GM18520 (cell line): ENCODE results near the gene ADAMTS3.

Experiments
- ATAC-seq: cut with Tn5 transposase; IDR thresholded peaks from one replicate; pipeline ENCODE4 v1.9.1; 2021; ENCODE audit not compliant: unreplicated experiment

The ADAMTS3 gene

DNA sequence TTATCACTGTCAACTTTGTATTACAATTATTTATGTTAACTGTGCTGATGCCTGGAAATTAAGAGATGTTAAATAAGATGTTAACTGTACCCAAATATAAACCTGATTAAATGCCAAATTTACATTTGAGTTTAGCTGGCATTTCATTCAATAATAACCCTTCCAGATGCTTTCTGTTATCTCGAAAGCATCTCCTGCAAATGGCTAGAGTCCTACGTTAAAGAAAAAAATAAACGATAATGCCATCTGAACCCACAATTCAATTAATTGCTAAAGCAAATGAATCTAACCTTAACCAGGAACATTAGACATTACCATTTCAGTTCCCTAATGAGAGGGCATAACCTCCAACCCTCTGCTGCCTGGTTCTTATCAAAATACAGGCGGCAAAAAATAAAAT, 145.0 kb downstream of the ADAMTS3 start:
- ATAC-seq = no peak

DNA sequence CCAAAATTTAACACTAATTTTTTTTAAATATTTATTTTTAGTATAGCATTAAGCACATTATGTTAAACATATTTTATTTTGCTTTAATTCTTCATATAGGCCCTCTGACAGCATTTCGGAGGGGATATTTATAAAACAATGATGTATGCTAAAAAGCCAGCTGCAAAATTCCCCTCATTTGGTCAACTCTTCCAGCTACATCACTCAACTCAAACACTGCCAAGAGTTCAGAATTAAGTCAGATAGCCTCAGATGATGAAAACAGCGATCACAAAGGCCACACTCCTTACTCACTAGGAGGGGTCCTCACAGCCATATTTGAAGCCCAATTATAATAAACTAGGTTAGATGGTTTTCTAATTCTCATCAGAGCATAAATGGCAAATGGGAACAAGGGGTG, 146.6 kb downstream of the ADAMTS3 start:
- no peak for ATAC-seq

DNA sequence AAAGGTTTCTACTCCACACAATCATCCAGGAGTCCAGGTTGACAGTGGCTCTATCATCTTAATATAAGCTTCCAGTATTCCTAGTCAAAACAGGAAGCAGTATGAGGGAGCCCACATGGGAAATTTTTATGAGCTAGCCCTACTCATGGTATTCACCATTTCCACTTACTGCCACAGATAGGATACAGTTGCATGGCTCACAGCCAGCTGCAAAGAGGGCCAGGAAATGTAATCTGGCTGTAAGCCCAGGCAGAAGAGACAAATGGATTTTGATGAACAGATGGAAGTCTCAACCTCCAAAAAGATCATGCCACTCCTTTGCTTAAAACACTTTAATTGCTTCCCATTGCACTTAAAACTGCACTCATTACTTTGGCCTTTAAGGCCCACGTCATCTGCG, 150.6 kb downstream of the ADAMTS3 start:
- ATAC-seq = no peak

DNA sequence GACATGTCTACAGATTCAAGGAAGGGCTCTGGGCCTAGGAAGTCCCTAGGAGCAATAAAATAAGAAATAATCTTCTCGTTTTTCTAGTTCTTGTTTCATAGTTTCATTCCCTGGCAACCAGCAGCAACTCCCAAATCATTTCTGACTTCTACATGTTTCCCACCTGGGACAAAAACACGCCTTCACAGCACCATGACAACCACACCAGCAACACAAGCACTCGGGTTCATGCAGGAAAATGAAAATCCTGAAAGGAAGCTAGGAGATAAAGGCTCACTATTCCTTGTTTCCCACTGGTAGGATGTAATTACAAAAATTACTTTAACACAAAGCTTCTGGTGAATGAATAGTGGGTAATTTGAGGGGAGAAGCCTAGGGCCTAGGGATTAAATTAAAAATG, 158.9 kb downstream of the ADAMTS3 start:
- ATAC-seq = no peak

GRCh38 chr4:72408568-72408967, 160.5 kb downstream of the ADAMTS3 start:
- no peak for ATAC-seq

DNA sequence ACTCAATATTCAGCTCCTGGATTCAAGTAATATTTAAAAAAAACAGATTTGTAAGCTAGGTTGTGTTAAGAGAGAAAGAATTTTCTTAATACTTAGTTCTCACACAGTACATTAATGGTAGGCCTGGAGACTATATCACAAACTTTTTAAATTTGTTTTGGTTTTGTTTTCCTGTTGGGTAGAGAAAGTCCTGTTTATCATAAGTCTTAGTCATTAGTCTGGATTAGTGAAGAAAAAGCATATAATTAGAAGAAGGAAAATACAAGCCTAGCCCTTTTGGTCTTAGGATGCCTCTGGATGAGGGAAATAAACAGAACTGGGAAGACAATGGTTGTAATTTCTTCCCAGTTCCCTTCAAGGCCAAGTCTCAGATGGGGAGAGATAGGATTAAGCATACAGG, 163.6 kb downstream of the ADAMTS3 start:
- no peak for ATAC-seq

GRCh38 chr4:72397314-72397713, 171.7 kb downstream of the ADAMTS3 start:
- no peak for ATAC-seq

- ATAC-seq = no peak
Measured at GRCh38 chr4:72394012-72394663, 174.9 kb downstream of the ADAMTS3 start.

- ATAC-seq = no peak
Measured at GRCh38 chr4:72391281-72391680, 177.7 kb downstream of the ADAMTS3 start.

- no peak for ATAC-seq
Measured at GRCh38 chr4:72390409-72390808, 178.6 kb downstream of the ADAMTS3 start.

DNA sequence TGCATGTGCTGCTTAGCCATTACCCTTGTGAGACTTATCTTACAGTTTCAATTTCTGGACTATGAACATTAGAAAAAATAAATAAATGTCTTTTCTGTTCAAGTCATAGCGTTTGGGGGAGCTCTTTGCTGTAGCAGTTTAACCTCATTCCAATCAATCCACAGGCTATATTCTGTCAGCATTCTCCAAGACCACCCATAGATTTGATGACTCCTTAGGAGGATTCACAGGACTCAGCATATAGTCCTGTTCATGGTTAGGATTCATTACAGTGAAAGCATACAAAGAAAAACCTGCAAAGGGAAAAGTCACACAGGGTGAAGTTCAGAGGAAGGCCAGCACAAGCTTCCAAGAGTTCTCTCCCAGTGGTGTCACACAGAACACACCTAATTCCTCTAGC, 180.5 kb downstream of the ADAMTS3 start:
- no peak for ATAC-seq

DNA sequence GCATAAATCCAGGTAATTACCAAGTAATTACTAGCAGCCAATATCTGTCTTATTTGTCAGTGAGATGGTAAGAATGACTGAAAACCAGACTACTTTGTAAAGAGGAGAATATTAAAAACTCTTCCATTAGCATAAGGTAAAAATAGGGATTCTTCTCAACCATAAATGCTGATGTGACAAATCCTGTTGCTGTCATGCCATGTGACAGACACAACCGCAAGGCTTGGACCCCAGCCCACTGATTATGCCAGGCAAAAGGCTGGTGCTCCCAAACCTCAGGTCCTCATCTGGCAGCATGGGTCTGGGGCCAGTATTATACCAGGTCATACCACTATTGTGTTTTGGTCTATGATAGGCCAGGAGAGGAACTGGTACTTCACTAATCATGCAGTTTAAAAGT, 181.1 kb downstream of the ADAMTS3 start:
- ATAC-seq = no peak

DNA sequence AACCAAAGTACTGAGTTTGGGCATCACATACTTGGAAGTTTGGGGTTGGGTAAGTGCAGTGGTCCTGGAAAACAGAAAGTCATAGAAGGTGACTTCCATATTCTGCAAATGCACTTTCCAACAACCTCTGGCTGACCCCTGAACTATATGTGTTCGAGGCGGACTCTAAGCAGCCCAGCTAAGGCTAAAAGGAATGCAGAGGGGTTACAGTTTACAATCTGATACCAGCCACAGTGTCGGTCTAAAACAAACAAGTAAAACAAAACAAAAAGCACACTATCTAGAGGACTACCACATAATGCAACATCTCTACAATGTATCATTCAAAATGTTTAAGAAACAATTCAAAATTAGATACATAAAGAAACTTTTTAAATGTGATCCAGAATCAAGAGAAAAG, 185.6 kb downstream of the ADAMTS3 start:
- ATAC-seq = no peak

GRCh38 chr4:72378901-72379300, 190.1 kb downstream of the ADAMTS3 start:
- ATAC-seq = no peak

DNA sequence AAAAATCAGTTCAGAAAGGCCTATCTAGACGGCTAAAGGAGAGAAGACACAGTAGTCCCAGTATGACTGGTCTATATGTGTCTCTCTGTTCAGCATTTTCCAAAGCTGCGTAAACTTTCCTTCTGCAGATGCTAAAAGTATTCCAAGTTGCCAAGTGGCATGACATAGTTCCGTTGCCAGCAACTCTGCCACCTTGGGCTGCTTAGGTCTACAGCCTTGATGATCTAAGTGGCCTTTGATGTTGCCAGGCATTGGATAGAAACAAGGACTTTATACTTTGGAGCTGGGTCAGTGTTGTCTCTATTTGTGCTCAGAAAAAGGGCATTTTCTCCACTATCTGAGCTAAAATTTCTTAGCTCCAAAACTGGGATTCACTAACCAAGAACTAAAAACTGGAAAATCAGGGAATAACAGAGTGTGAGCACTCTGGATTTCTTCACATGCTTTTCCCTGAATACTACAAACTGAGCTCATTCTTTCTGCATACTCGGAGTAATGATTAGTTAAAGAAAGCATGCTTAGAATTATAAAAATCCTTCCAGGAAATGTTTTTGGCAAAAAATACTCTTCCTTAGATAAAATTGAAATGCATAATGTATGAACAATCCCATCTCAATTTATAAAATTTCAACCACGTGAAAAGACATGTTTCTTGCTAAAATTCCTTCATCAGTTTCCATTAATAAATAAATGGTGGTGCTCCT, 191.4 kb downstream of the ADAMTS3 start:
- no peak for ATAC-seq

- no peak for ATAC-seq
Measured at GRCh38 chr4:72376901-72377300, 192.1 kb downstream of the ADAMTS3 start.

GRCh38 chr4:72375073-72375736, 193.8 kb downstream of the ADAMTS3 start:
- no peak for ATAC-seq

- ATAC-seq = no peak
Measured at GRCh38 chr4:72374159-72374558, 194.9 kb downstream of the ADAMTS3 start.

DNA sequence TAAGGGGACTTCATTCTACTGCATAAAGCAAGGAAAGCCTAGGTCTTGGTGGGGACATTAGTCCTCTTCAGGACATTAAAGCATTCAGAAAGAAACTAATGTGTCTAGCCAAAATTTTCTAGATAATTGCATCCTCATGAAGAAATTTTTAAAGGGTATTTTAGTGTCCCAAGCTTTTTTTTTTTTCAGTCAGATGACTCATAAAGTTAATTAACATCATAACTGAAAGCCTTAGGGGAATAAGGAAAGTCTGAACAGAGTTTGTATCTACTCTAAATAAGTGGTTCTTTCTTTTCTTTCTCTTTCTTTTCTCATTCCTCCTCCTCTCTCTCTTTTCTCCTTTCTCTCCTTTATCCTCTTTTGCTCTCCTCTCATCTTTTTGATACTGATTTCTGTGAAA, 202.4 kb downstream of the ADAMTS3 start:
- ATAC-seq = no peak

DNA sequence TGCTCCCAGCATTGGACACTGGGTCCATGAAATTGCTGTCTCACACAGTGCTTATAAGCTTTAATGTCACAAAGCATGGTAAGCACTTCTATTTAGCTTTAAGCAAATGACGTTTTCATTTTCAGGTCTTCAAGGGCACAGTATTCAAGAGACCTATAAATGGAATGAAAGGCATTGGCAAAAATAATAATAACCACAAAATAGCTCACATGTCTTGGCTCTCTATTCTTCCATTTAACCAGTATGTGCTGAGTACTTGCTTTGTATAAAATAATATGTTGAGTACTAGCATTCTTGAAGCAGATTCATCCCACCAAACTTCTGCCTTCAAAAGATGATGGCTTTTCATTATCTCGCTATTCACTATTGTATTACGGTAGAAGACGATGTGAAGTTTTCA, 203.0 kb downstream of the ADAMTS3 start:
- no peak for ATAC-seq

DNA sequence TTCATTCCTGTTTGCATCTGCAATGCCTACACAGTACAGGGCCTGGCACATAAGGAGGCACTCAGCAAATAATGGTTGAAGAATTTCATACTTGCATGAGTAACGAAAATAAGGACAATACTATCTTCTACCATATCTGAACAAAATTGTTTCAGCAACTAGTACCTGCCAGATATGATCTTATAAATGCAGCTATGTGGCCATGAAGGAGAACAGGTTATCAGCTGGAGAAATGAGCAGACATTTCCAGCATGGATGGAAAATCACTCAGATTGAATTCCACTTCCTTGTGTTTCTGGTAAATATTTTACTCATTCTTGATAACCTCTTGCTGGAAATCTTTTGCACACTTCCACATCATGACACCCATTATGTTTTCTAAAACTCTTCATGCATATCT, 204.0 kb downstream of the ADAMTS3 start:
- no peak for ATAC-seq

GRCh38 chr4:72360075-72360474, 208.9 kb downstream of the ADAMTS3 start:
- ATAC-seq = no peak
